GM10248 (cell line): Measurements from ENCODE around the gene NR4A3.

Experiments
- CTCF ChIA-PET: fragments of 300-600 bp; sonication (Branson Sonifier 250); formaldehyde crosslinking; extraction: SDS; loops from one replicate; lab custom pipeline; 2021; ENCODE audit warnings: antibody characterized with exemption; lab: Yijun Ruan, JAX
- POLR2A ChIA-PET: fragments of 350-650 bp; sonication (Branson Sonifier 250); formaldehyde crosslinking; extraction: SDS; loops from one replicate; lab custom pipeline; 2020; ENCODE audit warnings: antibody characterized with exemption; lab: Yijun Ruan, JAX
- DNase-seq: peaks from one replicate; pipeline ENCODE4 v3.0.0; 2012; ENCODE audit errors: extremely low spot score
- TF ChIP-seq, protein P1 (sequence below): IDR thresholded peaks from 2 replicates; pipeline ENCODE4 v1.5.1; 2012; ENCODE audit warnings: mild to moderate bottlenecking, low read depth; ENCODE audit errors: extremely low read depth, missing control alignments, control extremely low read depth

Gene NR4A3

DNA sequence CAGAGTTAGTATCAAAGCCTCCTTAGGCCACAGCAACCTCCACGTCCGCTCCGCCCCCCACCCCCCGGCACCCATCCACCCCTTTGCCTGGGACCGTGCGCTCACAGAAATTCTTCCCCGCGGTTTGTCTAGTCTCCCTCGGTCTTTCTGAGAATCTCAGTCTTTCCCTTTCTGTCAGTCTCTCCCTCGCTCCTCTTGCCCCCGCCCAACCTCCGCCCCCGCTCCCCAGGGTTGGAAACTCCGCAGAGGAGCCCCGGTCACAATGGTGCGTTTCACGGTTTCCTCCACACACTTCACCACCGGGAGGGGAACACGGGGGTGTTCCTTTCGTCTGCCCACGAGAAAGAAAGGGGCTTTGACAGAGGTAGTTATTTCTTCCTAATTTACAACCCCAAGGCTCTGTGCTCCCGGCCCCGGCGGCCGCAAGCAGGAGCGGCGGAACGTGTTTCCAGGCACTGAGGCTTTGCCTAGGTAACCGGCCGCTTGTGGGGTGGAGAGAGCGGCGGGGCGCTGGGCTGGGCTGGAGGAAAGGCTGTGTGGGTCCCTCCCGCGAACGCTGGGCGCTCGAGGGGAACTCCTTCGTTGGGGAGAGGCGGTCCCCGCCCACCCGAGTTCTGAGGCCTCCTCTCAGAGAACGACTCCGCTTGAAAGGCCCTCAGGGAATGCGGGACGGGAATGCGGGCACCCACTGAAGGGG lies 2.1 kb downstream of the NR4A3 start:
- CTCF ChIA-PET, result interaction anchor here (0.8 to 2.5 kb wide), 20 partner anchors 12 to 615 kb away, joined by 3 to 12 read pairs (median 4); no protein-coding TSS in a partner anchor
- TF ChIP-seq, protein P1, sequence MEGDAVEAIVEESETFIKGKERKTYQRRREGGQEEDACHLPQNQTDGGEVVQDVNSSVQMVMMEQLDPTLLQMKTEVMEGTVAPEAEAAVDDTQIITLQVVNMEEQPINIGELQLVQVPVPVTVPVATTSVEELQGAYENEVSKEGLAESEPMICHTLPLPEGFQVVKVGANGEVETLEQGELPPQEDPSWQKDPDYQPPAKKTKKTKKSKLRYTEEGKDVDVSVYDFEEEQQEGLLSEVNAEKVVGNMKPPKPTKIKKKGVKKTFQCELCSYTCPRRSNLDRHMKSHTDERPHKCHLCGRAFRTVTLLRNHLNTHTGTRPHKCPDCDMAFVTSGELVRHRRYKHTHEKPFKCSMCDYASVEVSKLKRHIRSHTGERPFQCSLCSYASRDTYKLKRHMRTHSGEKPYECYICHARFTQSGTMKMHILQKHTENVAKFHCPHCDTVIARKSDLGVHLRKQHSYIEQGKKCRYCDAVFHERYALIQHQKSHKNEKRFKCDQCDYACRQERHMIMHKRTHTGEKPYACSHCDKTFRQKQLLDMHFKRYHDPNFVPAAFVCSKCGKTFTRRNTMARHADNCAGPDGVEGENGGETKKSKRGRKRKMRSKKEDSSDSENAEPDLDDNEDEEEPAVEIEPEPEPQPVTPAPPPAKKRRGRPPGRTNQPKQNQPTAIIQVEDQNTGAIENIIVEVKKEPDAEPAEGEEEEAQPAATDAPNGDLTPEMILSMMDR, result no peak
- peak; percentile 65 for DNase-seq
- POLR2A ChIA-PET, result no interaction called here

DNA sequence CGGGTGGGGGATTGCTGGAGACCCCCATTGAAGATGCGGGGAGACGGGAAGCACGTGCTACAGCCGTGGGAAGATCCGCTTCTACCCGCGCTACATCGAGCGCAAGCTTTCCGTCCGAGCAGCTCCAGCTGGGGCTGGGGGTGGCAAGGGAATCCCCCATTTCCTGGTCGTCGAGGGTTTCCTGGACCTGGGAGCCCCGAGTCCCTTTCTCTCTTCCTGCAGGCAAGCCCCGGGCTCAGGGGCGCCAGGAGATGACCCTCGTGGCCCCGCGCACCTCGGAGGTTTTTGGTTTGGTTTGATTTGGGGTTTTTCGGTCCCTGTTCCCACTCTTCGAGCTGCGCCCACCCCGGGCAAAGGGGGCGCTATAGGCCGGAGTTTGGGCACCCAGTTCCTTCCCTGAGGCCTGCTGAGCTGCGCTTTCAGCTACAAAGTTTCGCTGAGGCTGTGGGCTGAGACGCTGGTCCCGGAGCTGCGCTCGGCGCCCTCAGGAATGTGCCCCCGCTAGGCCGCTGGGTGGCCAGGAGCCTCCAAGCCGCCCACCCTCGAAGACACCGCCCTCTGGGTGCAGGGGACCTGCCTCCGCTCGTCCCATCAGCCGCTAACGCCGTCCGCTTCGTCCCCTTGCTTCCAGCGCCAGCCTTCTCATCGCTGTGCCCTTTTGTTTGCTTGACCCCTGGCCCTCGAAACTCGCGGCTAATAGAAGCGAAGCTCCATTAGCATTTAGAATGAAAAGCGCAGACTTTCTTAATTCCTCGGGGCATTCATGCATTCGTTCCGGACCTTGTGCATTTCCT lies 2.9 kb downstream of the NR4A3 start:
- peak; percentile 80 for DNase-seq
- POLR2A ChIA-PET, result no interaction called here
- CTCF ChIA-PET, result interaction anchor here (0.7 to 2.5 kb wide), 32 partner anchors 11 to 614 kb away, joined by 3 to 12 read pairs (median 4); no protein-coding TSS in a partner anchor
- TF ChIP-seq, protein P1, result peak; percentile 49

DNA sequence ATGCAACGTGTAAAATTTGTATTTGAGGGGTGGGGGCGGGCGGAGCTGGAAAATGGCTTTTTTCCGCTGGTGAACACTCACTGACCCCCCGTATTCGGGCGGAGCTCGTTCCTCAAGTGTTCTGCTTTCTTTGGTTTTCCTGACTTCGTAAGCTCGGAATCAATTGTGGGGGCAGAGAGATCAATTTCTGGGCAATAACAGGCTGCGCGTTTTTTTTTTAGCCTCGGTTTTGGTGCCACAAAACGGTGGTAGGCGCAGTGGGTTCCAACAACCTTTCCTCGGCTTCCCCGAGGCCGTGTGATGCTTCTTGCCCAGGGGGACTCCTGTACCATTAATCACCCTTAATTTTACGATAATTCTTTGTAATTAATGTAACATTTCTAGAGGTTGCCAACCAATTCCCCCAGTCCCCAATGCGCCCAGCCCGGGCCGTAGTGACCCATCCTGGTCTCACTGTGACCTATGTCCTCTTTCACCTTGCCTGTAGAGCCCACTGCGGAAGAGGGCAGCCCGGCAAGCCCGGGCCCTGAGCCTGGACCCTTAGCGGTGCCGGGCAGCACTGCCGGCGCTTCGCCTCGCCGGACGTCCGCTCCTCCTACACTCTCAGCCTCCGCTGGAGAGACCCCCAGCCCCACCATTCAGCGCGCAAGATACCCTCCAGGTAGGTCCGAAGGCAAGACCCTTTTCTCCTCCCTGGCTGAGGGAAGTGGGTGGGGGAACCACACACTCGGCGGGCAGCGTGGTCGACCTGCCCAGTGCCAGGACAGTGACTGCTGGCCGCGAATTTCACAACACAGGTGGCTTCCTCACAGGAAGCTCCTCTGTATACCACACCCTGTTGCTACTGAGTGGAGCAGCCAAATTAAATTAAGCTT lies 3.7 kb downstream of the NR4A3 start:
- POLR2A ChIA-PET, result no interaction called here
- no peak for DNase-seq
- TF ChIP-seq, protein P1, result no peak
- CTCF ChIA-PET, result interaction anchor here (0.7 to 2.5 kb wide), 34 partner anchors 10 to 641 kb away, joined by 3 to 12 read pairs (median 4); no protein-coding TSS in a partner anchor

DNA sequence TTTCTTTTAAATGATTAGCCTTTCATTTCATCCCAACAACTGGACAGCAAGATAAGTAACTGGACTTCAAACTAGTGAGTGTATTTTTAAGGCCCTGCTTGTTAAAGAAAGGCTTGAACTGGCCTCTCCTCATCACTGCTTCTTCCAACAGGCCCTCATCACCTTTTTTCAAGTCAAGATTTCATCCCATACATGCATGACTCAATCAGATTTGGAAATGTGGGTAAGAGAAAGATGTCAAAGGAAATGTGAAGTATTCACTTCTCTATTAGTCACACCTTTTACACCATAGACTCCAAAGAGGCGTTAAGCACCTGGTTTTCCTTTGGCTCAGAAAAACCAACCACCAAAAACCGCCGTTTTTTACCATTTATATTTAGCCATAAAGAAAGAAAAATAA lies 4.9 kb downstream of the NR4A3 start:
- ChIA-PET POLR2A (no interaction called here), CTCF (interaction anchor here (0.9 to 2.5 kb wide), 5 partner anchors 9 to 642 kb away, joined by 3 to 12 read pairs (median 5); no protein-coding TSS in a partner anchor)
- TF ChIP-seq, protein P1, result no peak
- DNase-seq, result no peak

DNA sequence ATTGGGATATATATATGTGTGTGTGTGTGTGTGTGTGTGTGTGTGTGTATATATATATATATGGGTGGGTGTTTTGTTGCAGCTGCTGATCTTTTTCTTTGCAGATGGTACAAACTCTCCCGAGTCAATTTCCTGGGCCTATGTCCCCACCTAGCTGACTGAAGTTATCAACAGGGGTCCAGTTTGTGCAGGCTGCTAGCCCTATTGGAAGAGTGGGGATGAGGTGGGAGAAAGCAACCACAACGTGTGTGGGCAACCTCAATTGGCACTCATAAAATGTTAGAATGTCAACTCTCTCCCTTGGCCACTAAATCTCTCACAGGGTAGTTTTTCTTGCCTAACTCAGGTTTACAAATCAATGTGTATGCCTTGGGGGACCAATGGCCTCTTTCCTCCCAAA lies 5.6 kb downstream of the NR4A3 start:
- DNase-seq, result no peak
- CTCF ChIA-PET, result interaction anchor here (0.9 to 1.9 kb wide), 3 partner anchors 29 to 562 kb away, joined by 3 to 5 read pairs (median 3); no protein-coding TSS in a partner anchor
- POLR2A ChIA-PET, result no interaction called here
- TF ChIP-seq, protein P1, result no peak
